Ovary (tissue), 9 donors: ENCODE data around the gene TMEM120B. TPM values are rescaled to one million over a fixed set of nuclear protein-coding genes. Genes with fewer than 3 reads are reported as not detected.
"Not testable (repeated sequence)": the region's sequence is repeated elsewhere in the genome, so short reads cannot be mapped to it uniquely, and the experiment has no call there.

Source experiments
- DNase-seq, 5 donors: peaks; one replicate each; pipeline ENCODE4 v3.0.0-alpha.2; 2019 to 2020
- H3K27ac ChIP-seq, 2 donors: fragments of 200-600 bp; one replicate each; pipeline versions ENCODE4 v1.5.1 to v1.8.0; 2019 to 2022
- H3K27me3 ChIP-seq: fragments of 200-600 bp; one replicate; pipeline ENCODE4 v1.8.0; 2022
- H3K36me3 ChIP-seq: fragments of 200-600 bp; sonication (generic); one replicate; pipeline ENCODE4 v1.5.1; 2019
- H3K4me1 ChIP-seq: one replicate; pipeline ENCODE4 v1.8.1; 2013; ENCODE audit warnings: mild to moderate bottlenecking, moderate library complexity; ENCODE audit not compliant: insufficient read depth
- H3K4me3 ChIP-seq: fragments of 200-600 bp; sonication (generic); one replicate; pipeline ENCODE4 v1.5.1; 2017
- H3K9me3 ChIP-seq, 2 donors: fragments of 200-600 bp in 1 of 2; sonication (generic) in 1 of 2; one replicate each; pipeline versions ENCODE4 v1.5.1 to v1.8.1; 2013 to 2019; ENCODE audit warnings: mild to moderate bottlenecking in 1 of 2, moderate library complexity in 1 of 2
- CTCF ChIP-seq, 3 donors: fragments of 450-650 bp in 2 of 3; fragments of 200-600 bp in 1 of 3; IDR thresholded peaks; one replicate each; pipeline versions ENCODE4 v1.5.1 to v1.8.0; 2016 to 2022; ENCODE audit warnings: antibody characterized with exemption in 3 of 3, mild to moderate bottlenecking in 1 of 3
- EP300 ChIP-seq: sonication (generic); formaldehyde crosslinking; IDR thresholded peaks from one replicate; pipeline ENCODE4 v1.6.1; 2017; ENCODE audit warnings: antibody characterized with exemption
- POLR2A ChIP-seq: fragments of 450-650 bp; IDR thresholded peaks from one replicate; pipeline ENCODE4 v1.6.1; 2017; ENCODE audit warnings: antibody characterized with exemption, mild to moderate bottlenecking, moderate library complexity
- WGBS, 3 donors: extraction: QIAGEN DNeasy Blood & Tissue Kit in 1 of 3; methylation state at CpG; one replicate each; pipeline versions ENCODE4 v1.1.5 to v1.1.7; 2013 to 2017; 5-methylcytosine and 5-hydroxymethylcytosine counted together
- intact Hi-C, 4 donors: fragments of 100-400 bp; cut with DNase I; formaldehyde crosslinking; loops; one replicate each; pipeline versions ENCODE4 v1.11.0 to v1.15.1; 2022 to 2023
- polyA plus RNA-seq, 2 donors: library from polyadenylated mRNA; stranded (reverse); fragments of 200-250 nt in 1 of 2; fragments of 350-450 nt in 1 of 2; fragmentation: Illumina TruSeq in 1 of 2; extraction: RNeasy Lipid Tissue Mini Kit (QIAGEN cat#74804) in 1 of 2; gene quantifications; one replicate each; pipeline ENCODE4 v1.2.3, GENCODE V29; 2013 to 2014
- total RNA-seq, 7 donors: library from RNA; depleted of rRNA in 2 of 7; stranded (reverse); fragments of >200 nt in 2 of 7; fragmentation: NEBNext Ultra II Directional in 3 of 7; extraction: Animal tissue kit (Norgen Biotek cat#: 25700) in 3 of 7; gene quantifications; one replicate each; pipeline versions ENCODE4 v1.1.0 to v1.2.4, GENCODE V29; 2016 to 2023
- donor health status: DM: no; HTN: no; CAD: no; lungs with moderate emphysema.
- donor health status: DM: no; HTN: no; CAD: no.
- donor health status: Bipolar disorder and iron deficiency.
- donor health status: DM: yes; HTN: yes; CAD: no.
- donor health status: DM: no; HTN: no; CAD: no.
- donor health status: DM: yes; HTN: yes; CAD: no.

The TMEM120B gene
- total and polyA plus RNA-seq, 9 donors: 2.0 to 15.3 (median 7.1) TPM

- H3K27me3 ChIP-seq: no peaks in the 10 kb centered on the region
- TF ChIP-seq CTCF (IDR thresholded peaks at IDR 0.05) (no peak), POLR2A (no peak), EP300 (no peak)
- no peak overlapping the region for H3K27ac ChIP-seq
- whole genome bisulfite sequencing, 3 donors: 93 to 95% (median 95%) methylated on average over 11 of the region's 11 CpGs
- no peaks in the 10 kb centered on the region for H3K36me3 ChIP-seq
- no peaks in the 10 kb centered on the region for H3K9me3 ChIP-seq
- intact Hi-C loops: no loop called here
- no peak overlapping the region for H3K4me3 ChIP-seq
- no peak for DNase-seq
- H3K4me1 ChIP-seq: no peaks in the 10 kb centered on the region
These were observed 42.3 kb downstream of the TMEM120B start for GRCh38 chr12:121754836-121755235.

DNA sequence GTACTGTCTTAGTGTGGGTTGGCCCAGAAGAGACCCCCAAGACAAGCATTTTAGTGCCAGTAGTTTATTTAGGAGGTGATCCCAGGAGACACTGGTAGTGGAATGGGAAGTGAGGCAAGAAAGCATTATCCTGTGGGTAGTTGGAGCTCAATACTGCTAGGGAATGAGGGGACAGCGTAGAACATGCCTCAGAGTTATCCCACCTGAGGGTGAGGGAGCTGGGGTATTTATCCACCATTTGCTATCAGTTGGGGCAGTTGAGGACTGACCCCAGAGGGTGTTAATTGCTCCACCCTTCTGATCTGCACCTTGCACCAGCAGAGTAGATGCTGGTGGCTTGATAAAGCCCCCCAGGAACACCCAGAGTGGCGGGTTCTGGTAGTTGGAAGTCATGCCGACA lies 43.0 kb downstream of the TMEM120B start:
- TF ChIP-seq POLR2A (no peak), CTCF (IDR thresholded peaks at IDR 0.05) (no peak), EP300 (no peak)
- Histone ChIP-seq H3K9me3 (no peaks in the 10 kb centered on the region), H3K27me3 (no peaks in the 10 kb centered on the region), H3K27ac (no peak overlapping the region), H3K4me3 (no peak overlapping the region), H3K36me3 (no peaks in the 10 kb centered on the region), H3K4me1 (no peaks in the 10 kb centered on the region)
- no peak for DNase-seq
- intact Hi-C loops: no loop called here
- 92 to 96% (median 93%) methylated on average over 3 of the region's 3 CpGs for WGBS, 3 donors

DNA sequence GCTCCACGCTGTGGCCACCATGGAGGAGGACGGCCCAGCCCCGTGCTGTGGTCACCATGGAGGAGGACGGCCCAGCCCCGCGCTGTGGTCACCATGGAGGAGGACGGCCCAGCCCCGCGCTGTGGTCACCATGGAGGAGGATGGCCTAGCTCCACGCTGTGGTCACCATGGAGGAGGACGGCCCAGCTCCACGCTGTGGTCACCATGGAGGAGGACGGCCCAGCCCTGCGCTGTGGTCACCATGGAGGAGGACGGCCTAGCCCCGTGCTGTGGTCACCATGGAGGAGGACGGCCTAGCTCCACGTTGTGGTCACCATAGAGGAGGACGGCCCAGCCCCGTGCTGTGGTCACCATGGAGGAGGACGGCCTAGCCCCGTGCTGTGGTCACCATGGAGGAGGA lies 46.0 kb downstream of the TMEM120B start:
- H3K4me3 ChIP-seq, H3K9me3 ChIP-seq, intact Hi-C loops, H3K27ac ChIP-seq, H3K4me1 ChIP-seq, DNase-seq, H3K27me3 ChIP-seq, H3K36me3 ChIP-seq: not testable (repeated sequence)
- 92 to 96% (median 95%) methylated on average over 8 to 22 of the region's 22 CpGs for WGBS, 3 donors

GRCh38 chr12:121762269-121762668 lies 49.7 kb downstream of the TMEM120B start:
- Histone ChIP-seq H3K27ac (no peak overlapping the region), H3K4me1 (no peaks in the 10 kb centered on the region)

GRCh38 chr12:121764808-121765207 lies 52.3 kb downstream of the TMEM120B start:
- H3K36me3 ChIP-seq: no peaks in the 10 kb centered on the region
- no peak overlapping the region for H3K4me3 ChIP-seq
- no peak overlapping the region for H3K27ac ChIP-seq
- H3K9me3 ChIP-seq: no peaks in the 10 kb centered on the region
- DNase-seq: no peak
- 67 to 89% (median 83%) methylated on average over 3 of the region's 3 CpGs for WGBS, 3 donors
- no peak for TF ChIP-seq POLR2A
- TF ChIP-seq CTCF (IDR thresholded peaks at IDR 0.05): no peak
- no peak for TF ChIP-seq EP300
- H3K4me1 ChIP-seq: no peaks in the 10 kb centered on the region
- intact Hi-C loops: no loop called here
- H3K27me3 ChIP-seq: no peaks in the 10 kb centered on the region

More at GRCh38 chr12:121762269-121762668, 49.7 kb downstream of the TMEM120B start:
- intact Hi-C loops: no loop called here
- no peak for TF ChIP-seq CTCF (IDR thresholded peaks at IDR 0.05)
- TF ChIP-seq EP300: no peak
- no peak for TF ChIP-seq POLR2A
- WGBS, 3 donors: 56 to 61% (median 56%) methylated on average over 6 of the region's 6 CpGs
- no peak for DNase-seq
- Histone ChIP-seq H3K27me3 (no peaks in the 10 kb centered on the region), H3K9me3 (no peaks in the 10 kb centered on the region), H3K36me3 (no peaks in the 10 kb centered on the region), H3K4me3 (no peak overlapping the region)
